Thyroid gland (tissue), 4 donors: Measurements from ENCODE around the gene RPL36.

Source experiments
- CTCF ChIP-seq, 6 experiments: fragments of 200-600 bp in 3 of 6; fragments of 450-650 bp in 3 of 6; sonication (generic) in 3 of 6; IDR thresholded peaks; one replicate each; pipeline ENCODE4 v1.5.1; 2016 to 2019; ENCODE audit warnings: antibody characterized with exemption in 6 of 6, mild to moderate bottlenecking in 2 of 6, inconsistent platforms in 1 of 6, moderate library complexity in 1 of 6
- POLR2A ChIP-seq, 2 donors: fragments of 450-650 bp; IDR thresholded peaks; one replicate each; pipeline ENCODE4 v1.6.1; 2017; ENCODE audit warnings: antibody characterized with exemption in 2 of 2, mild to moderate bottlenecking in 2 of 2, moderate library complexity in 1 of 2

GRCh38 chr19:5663904-5664303 lies 26.2 kb upstream of the RPL36 start:
- TF ChIP-seq CTCF (IDR thresholded peaks at IDR 0.05) (no peak), POLR2A (IDR thresholded peaks at IDR 0.05) (no peak)
